ENCODE results near the gene RNF128. TPM values are rescaled to one million over a fixed set of nuclear protein-coding genes. Genes with fewer than 3 reads are reported as not detected.
"Not testable (repeated sequence)": the region's sequence is repeated elsewhere in the genome, so short reads cannot be mapped to it uniquely, and the experiment has no call there.

Gene RNF128
- total RNA-seq, 1 donor from 2014 or later, result 18.1 TPM

DNA sequence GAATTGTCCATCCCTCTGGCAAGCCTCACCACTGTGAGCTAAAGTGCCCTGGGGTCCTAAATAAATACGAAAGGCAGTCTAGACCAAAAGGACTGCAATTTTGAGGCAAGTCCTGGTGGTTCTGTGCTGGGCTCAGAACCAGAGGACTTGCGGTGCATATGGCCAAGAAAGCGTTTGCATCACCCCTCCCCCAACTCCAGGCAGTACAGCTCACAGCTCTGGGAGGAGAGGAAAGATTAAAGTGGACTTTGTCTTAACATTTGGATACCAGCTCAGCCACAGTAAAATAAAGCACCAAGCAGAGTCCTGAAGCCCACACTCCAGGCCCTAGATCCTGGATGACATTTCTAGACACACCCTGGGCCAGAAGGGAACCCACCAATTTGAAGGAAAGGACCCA, 24.9 kb downstream of the RNF128 start:
- Histone ChIP-seq H3K27me3 (no peaks in the 10 kb centered on the region), H3K9me3 (no peaks in the 10 kb centered on the region), H3K4me1 (no peaks in the 10 kb centered on the region), H3K36me3 (no peaks in the 10 kb centered on the region), H3K27ac (no peak overlapping the region), H3K4me3 (no peak overlapping the region)
- DNase-seq, result no peak
- TF ChIP-seq, protein P1, sequence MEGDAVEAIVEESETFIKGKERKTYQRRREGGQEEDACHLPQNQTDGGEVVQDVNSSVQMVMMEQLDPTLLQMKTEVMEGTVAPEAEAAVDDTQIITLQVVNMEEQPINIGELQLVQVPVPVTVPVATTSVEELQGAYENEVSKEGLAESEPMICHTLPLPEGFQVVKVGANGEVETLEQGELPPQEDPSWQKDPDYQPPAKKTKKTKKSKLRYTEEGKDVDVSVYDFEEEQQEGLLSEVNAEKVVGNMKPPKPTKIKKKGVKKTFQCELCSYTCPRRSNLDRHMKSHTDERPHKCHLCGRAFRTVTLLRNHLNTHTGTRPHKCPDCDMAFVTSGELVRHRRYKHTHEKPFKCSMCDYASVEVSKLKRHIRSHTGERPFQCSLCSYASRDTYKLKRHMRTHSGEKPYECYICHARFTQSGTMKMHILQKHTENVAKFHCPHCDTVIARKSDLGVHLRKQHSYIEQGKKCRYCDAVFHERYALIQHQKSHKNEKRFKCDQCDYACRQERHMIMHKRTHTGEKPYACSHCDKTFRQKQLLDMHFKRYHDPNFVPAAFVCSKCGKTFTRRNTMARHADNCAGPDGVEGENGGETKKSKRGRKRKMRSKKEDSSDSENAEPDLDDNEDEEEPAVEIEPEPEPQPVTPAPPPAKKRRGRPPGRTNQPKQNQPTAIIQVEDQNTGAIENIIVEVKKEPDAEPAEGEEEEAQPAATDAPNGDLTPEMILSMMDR (IDR thresholded peaks at IDR 0.05), result no peak
- no peak for ATAC-seq
- intact Hi-C loops (cut with DNase I), result no loop called here

DNA sequence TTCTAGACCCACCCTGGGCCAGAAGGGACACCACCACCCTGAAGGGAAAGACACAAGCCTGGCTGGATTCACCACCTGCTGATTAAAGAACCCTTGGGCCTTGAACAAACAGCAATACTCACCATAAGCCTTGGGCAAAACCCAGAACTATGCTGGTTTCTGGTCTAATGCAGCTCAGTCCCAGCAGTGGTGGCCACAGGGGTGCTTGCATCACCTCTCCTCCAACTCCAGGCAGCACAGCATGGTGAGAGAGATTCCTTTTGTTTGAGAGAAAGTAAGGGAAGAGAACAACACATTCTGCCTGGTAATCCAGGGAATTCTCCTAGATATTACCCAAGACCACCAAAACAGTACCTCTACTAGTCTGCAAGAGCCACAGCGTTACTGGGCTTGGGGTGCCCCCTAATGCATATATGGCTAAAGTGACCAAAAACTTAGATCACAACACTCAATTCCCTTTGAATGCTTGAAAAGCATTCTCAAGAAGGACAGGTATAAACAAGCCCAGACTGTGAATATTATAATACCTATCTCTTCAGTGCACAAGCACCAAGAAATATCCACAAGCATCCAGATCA, 25.7 kb downstream of the RNF128 start:
- Histone ChIP-seq H3K4me3 (no peak overlapping the region), H3K4me1 (no peaks in the 10 kb centered on the region), H3K27ac (no peak overlapping the region), H3K36me3 (no peaks in the 10 kb centered on the region), H3K27me3 (no peaks in the 10 kb centered on the region), H3K9me3 (no peaks in the 10 kb centered on the region)
- intact Hi-C loops (cut with DNase I), result no loop called here
- TF ChIP-seq, protein P1 (IDR thresholded peaks at IDR 0.05), result no peak
- no peak for ATAC-seq
- no peak for DNase-seq

DNA sequence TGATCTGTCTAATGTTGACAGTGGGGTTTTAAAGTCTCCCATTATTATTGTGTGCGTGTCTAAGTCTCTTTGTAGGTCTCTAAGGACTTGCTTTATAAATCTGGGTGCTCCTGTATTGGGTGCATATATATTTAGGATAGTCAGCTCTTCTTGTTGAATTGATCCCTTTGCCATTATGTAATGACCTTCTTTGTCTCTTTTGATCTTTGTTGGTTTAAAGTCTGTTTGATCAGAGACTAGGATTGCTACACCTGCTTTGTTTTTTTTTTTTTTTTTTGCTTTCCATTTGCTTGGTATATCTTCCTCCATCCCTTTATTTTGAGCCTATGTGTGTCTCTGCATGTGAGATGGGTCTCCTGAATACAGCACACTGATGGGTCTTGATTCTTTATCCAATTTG, 42.8 kb downstream of the RNF128 start:
- H3K36me3 ChIP-seq; H3K4me1 ChIP-seq; ATAC-seq; H3K9me3 ChIP-seq; intact Hi-C loops (cut with DNase I); H3K4me3 ChIP-seq; H3K27ac ChIP-seq; H3K27me3 ChIP-seq; DNase-seq: not testable (repeated sequence)

DNA sequence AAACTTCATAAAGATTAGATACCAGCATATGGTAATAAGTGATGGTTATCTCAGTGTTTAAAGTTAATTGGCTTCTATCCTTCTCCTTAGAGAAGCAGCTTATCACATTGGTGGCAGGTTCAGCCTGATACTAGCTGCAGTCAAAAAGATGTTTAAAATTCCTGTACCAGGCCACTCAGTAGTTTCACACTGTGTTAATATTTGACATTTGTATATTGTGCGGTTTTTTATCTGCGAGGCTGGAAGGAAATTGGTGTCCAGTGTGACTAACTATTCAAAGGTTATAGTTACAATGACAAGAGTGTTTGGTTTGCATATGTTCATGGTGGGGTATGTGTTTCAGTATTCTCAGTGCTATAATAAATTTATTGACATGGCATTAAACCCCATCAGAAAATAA, 48.5 kb downstream of the RNF128 start:
- TF ChIP-seq, protein P1 (IDR thresholded peaks at IDR 0.05), result no peak
- H3K27ac ChIP-seq, result no peak overlapping the region

DNA sequence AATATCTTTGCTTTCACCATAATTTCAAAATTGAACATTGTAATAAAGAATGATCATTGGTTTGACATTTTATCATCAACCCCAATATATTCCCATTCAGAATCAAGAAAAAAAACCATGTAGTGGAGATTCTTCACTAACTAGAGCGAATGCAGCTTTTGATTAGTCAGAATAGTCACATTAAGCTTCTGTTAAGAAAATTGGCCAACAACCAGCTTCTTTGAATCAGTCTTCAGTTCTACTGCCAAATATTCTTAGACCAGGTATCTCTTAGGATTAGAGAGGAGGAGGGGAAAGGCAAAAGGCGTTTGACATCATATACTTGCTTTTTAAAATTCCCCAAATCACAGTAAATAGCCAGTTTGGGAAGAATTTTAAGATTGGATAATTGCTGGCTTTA, 53.8 kb downstream of the RNF128 start:
- DNase-seq, result no peak
- no peak for ATAC-seq

More for the DNA sequence above, 48.5 kb downstream of the RNF128 start:
- Histone ChIP-seq H3K4me3 (no peak overlapping the region), H3K9me3 (no peaks in the 10 kb centered on the region), H3K27me3 (no peaks in the 10 kb centered on the region), H3K36me3 (no peaks in the 10 kb centered on the region), H3K4me1 (no peaks in the 10 kb centered on the region)
- intact Hi-C loops (cut with DNase I), result no loop called here
- no peak for DNase-seq
- no peak for ATAC-seq

DNA sequence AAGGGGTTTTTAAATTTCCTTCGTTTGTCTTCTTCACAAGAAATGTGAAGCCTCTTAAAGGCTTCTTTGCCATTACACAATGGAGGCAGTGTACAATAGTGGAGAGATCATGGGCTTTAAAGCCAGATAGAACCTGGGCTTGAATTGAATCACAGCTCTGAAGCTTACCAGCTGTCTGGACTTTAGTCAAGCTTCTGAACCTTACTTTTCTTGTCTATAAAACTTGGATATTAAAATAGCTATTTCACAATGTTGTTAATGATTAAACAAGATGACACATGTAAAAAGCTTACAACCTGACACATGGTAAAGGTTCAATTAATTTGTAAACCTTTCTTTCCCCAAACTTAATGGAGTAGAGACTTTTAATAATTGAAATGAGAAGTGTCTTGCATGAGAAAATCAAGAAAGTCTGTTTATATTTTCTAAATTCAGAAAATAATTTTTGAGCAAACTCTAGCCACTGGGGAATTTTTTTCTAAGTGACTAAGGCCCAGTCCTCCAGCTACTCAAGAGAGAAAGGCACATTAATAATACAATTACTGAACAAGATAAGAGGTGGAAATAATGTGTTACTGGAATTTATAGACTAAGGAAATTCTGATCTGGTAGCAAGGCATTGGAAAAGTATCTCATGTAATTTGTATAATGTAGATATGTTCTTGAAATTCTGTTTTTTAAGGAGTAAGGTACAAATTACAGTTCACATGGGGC, 54.3 kb downstream of the RNF128 start:
- no peak overlapping the region for H3K4me3 ChIP-seq
- TF ChIP-seq, protein P1 (IDR thresholded peaks at IDR 0.05), result no peak
- no peak overlapping the region for H3K27ac ChIP-seq
- no peaks in the 10 kb centered on the region for H3K27me3 ChIP-seq
- ATAC-seq, result no peak
- no peaks in the 10 kb centered on the region for H3K9me3 ChIP-seq
- no peaks in the 10 kb centered on the region for H3K4me1 ChIP-seq
- H3K36me3 ChIP-seq, result no peaks in the 10 kb centered on the region
- DNase-seq, result no peak
- intact Hi-C loops (cut with DNase I), result no loop called here

More for the DNA sequence above, 53.8 kb downstream of the RNF128 start:
- TF ChIP-seq, protein P1 (IDR thresholded peaks at IDR 0.05), result no peak
- no peak overlapping the region for H3K4me3 ChIP-seq
- no peaks in the 10 kb centered on the region for H3K27me3 ChIP-seq
- H3K9me3 ChIP-seq, result no peaks in the 10 kb centered on the region
- H3K4me1 ChIP-seq, result no peaks in the 10 kb centered on the region
- H3K36me3 ChIP-seq, result no peaks in the 10 kb centered on the region
- no peak overlapping the region for H3K27ac ChIP-seq
- intact Hi-C loops (cut with DNase I), result no loop called here
